Measurements from ENCODE around the gene ABR. TPM values are rescaled to one million over a fixed set of nuclear protein-coding genes. Genes with fewer than 3 reads are reported as not detected.
"Not testable (repeated sequence)": the region's sequence is repeated elsewhere in the genome, so short reads cannot be mapped to it uniquely, and the experiment has no call there.

Gene ABR
- total RNA-seq, 1 donor from 2014 or later = 47.2 TPM

GRCh38 chr17:986322-986929 lies 193.4 kb downstream of the ABR start:
- no peak for DNase-seq (ENCODE audit: low spot score)

DNA sequence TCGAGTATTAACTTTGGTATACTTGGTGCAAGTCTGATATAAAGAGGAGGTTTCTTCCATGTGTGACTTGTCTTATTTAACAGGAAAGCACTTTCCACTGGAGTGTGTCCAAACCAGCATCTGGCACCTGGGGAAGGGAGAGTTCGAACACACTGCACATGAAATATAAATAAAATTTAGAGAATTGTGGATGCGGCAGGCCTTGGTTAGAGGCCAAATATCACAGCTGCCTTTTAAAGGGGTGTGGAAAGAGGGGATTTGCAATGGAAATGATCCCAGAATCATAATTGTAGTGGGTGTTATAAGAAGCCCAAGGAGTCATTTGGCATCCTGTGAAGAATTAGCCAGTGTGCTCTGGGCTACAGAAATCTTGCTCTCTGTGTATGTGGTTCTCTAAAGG lies 195.9 kb downstream of the ABR start:
- DNase-seq (ENCODE audit: low spot score) = no peak

DNA sequence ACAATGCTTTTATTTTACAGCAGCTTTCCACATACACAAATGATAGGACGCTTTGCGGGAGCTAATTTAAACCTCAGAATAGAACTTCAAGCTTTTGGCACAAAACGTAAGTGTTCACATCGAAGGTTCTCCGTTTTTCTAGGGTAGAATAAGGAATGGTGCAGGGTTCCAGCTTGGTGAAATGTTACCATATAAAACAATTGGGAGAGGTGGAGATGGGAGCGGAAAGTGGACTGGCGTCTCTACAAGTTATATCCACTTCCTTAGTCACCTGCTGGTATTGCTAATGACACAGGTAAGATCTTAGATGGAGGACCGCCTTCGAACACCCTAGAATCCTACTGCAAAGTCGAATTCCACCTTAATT lies 198.5 kb downstream of the ABR start:
- DNase-seq (ENCODE audit: low spot score) = no peak

DNA sequence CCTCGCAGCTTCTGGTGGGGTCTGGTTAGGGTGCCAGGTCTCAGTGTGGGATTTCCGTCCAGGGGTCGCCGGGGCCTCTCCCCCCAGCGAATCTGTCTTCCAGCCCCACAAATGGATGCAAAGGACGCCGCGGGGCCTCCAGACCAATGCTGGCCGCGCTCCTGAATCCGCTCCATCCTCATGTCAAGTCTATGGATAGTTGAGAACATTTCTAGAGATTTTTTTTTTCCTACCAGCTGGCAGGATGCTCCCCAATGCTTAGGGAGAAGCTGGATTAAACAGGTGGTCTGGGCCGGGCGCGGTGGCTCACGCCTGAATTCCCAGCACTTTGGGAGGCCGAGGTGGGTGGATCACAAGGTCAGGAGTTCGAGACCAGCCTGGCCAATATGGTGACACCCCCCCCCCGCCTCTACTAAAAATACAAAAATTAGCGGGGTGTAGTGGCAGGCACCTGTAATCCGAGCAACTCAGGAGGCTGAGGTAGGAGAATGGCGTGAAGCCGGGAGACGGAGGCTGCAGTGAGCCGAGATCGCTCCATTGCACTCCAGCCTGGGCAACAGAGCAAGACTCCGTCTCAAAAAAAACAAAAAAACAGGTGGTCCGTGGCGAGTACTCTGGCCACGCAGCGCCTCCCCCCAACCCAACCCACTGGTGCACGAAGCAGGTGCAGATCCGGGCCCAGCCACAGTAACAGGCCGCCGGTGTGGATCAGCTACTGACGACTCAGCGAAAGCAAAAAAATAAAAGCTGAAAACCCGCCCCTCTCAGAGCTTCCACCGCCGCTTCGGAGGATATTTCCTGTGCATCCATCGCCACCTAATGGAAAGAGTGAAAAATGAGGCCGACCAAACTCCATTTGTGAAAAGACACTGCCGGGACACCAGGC lies 199.1 kb downstream of the ABR start:
- peak; percentile 94 for DNase-seq (ENCODE audit: low spot score)

DNA sequence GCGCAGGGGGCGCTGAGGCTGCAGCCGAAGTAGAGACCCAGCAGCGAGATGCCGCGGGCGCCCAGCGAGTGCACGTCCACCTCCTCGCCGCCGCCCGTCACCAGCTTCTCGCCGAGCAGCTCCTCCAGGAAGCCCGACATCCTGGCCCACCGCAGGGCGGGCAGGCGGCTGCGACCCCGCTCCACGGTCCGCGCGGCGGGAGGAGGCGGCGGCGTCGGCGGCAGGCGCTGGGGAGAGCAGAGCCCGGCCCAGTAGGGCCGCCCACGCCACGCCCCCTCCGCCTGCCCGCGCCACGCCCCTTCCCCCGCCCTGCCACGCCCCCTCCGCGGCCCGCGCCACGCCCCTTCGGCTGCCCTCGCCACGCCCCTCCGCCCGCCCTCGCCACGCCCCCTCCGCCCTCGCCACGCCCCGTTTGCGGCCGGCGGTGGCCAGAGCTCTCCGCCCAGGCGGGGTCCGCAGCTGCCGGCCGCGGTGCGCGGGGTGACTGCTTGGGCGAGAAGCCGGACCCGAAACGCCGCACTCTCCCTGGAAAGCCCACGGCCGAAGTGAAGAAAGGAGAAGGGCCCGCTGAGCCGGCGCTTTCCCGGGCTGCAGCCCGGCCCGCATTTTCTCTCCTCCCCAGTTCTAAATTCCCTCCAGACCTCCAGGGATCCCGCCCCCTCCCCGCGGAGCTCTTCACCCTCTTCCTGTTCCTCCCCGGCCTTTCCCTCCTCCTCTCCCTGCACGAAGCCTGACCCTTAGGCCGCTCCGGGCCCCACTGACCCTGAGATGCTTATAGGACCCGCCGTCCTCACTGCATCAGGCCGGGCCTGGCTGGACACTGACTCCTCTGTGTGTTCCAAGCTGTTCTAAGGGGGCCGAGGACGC lies 200.0 kb downstream of the ABR start, which contains the start of gene NXN:
Gene NXN (minus strand): TSS at position 238 of the 867 bp plus-strand sequence.
- DNase-seq (ENCODE audit: low spot score) = peak; percentile 85

- no peak for DNase-seq (ENCODE audit: low spot score)
Observed at GRCh38 chr17:979212-979538, 200.6 kb downstream of the ABR start.

GRCh38 chr17:978103-979093 lies 201.4 kb downstream of the ABR start:
- peak; percentile 81 for DNase-seq (ENCODE audit: low spot score)

- DNase-seq (ENCODE audit: low spot score) = peak; percentile 63
Observed at GRCh38 chr17:977166-977565, 202.6 kb downstream of the ABR start.

GRCh38 chr17:976312-976711 lies 203.5 kb downstream of the ABR start:
- DNase-seq (ENCODE audit: low spot score) = no peak

DNA sequence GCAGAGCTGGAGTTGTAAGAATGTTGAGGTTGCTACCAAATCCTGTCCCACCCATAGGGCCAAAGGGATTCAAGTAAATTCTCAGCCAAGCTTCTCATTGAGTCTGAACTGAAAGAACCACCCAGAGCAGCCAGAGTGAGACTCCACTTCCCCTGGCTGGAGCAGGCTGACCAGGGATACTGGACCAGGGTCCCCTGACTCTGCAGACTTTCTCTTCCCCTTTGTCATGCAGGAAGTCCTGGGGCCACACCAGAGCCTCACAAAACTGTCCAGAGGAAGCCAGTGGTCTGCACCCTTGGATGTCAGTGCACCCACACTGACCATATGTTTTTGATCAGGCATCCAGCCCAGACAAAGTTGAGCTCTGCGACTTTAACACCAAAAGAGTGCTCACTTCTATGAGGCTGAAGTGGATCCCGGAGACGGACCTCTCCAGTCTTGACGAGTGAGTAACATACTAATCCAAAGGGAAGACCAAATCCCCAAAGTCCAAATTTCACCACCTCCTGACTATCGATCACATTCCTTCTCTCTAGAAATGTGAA lies 204.3 kb downstream of the ABR start:
- peak; percentile 44 for DNase-seq (ENCODE audit: low spot score)

- DNase-seq (ENCODE audit: low spot score) = not testable (repeated sequence)
Observed at GRCh38 chr17:974778-975177, 205.0 kb downstream of the ABR start.

- DNase-seq (ENCODE audit: low spot score) = peak; percentile 73
Observed at GRCh38 chr17:973053-973452, 206.7 kb downstream of the ABR start.

DNA sequence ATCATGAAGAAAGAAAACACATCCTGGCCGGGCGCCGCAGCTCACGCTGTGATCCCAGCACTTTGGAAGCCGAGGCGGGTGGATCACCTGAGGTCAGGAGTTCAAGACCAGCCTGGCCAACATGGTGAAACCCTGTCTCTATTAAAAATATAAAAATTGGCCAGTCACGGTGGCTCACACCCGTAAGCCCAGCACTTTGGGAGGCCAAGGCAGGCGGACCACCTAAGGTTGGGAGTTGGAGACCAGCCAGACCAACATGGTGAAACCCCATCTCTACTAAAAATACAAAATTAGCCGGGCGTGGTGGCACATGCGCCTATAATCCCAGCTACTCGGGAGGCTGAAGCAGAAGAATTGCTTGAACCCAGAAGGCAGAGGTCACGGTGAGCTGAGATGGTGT lies 207.9 kb downstream of the ABR start:
- DNase-seq (ENCODE audit: low spot score) = not testable (repeated sequence)

- DNase-seq (ENCODE audit: low spot score) = no peak
Observed at GRCh38 chr17:970364-970763, 209.4 kb downstream of the ABR start.

DNA sequence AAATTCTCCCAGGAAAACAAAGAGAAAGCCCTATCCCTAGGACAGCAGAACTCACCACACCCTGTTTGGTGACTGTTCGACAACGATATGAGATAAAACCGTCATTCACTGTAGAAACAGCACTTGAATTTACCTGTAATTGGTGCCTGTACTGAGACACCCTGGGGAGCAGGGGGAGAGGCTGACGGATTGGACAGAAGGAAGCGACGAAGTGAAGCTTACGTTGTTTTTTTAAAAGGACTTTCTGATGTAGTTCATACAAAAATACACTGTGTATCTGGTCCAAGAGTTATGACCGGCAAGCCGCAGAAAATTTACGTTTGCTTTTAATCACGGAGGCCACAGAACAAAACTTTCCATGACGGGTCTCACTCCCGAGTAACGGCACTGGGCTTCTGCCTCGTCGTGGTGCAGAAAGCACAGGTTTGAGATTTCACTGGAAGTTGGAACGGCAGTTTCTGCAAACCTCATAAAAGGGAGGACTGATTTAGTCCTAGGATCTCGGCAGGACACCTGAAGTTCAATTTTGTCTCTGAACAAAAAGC lies 209.9 kb downstream of the ABR start:
- DNase-seq (ENCODE audit: low spot score) = peak; percentile 62

- DNase-seq (ENCODE audit: low spot score) = peak; percentile 67
Observed at GRCh38 chr17:968812-969730, 210.7 kb downstream of the ABR start.

- DNase-seq (ENCODE audit: low spot score) = no peak
Observed at GRCh38 chr17:967122-967521, 212.7 kb downstream of the ABR start.

- peak; percentile 80 for DNase-seq (ENCODE audit: low spot score)
Observed at GRCh38 chr17:965311-965989, 214.3 kb downstream of the ABR start.

- no peak for DNase-seq (ENCODE audit: low spot score)
Observed at GRCh38 chr17:964876-965275, 214.9 kb downstream of the ABR start.
